H1 (cell line): Measurements from ENCODE around the gene MRPS5. TPM values are rescaled to one million over a fixed set of nuclear protein-coding genes. Genes with fewer than 3 reads are reported as not detected.

Experiments
- CTCF ChIA-PET: fragments of 300-600 bp; sonication (Branson Sonifier 250); formaldehyde crosslinking; loops from one replicate; lab custom pipeline; 2021; ENCODE audit not compliant: partially characterized antibody; lab: Charles Lee
- POLR2A ChIA-PET: fragments of 300-600 bp; sonication (Branson Sonifier 250); formaldehyde crosslinking; loops from one replicate; lab custom pipeline; 2021; ENCODE audit warnings: inconsistent platforms; ENCODE audit not compliant: partially characterized antibody; lab: Charles Lee
- DNase-seq, 2 experiments: peaks; one replicate each; pipeline versions ENCODE4 v3.0.0 to v3.0.0-alpha.2; 2010 to 2022; ENCODE audit warnings: low spot score in 2 of 2, low read depth in 1 of 2, mixed read lengths in 1 of 2
- FAIRE-seq: peaks from 2 replicates; lab custom pipeline; 2011; peaks lifted over from hg19 to GRCh38; lab: Jason Lieb, UNC
- H2AFZ ChIP-seq: 2 replicates; pipeline ENCODE4 v1.8.1; 2012; ENCODE audit warnings: low read length, inconsistent platforms
- H2AK5ac ChIP-seq: 2 replicates; pipeline ENCODE4 v1.6.1; 2013; ENCODE audit warnings: low read depth, low read length
- H2BK120ac ChIP-seq: replicated peaks from 2 replicates; pipeline ENCODE3; 2013; ENCODE audit warnings: low read depth, low read length, inconsistent platforms
- H2BK12ac ChIP-seq: 2 replicates; pipeline ENCODE4 v1.6.1; 2013; ENCODE audit warnings: low read depth, low read length
- H2BK15ac ChIP-seq: 2 replicates; pipeline ENCODE4 v1.6.1; 2013; ENCODE audit warnings: low read length
- H2BK20ac ChIP-seq: 2 replicates; pipeline ENCODE4 v1.6.1; 2013; ENCODE audit warnings: low read length
- H2BK5ac ChIP-seq: 2 replicates; pipeline ENCODE4 v1.6.1; 2013; ENCODE audit warnings: low read depth, low read length
- H3K14ac ChIP-seq: 2 replicates; pipeline ENCODE4 v1.6.1; 2013; ENCODE audit warnings: inconsistent platforms; ENCODE audit not compliant: insufficient read length
- H3K18ac ChIP-seq: 2 replicates; pipeline ENCODE4 v1.6.1; 2013; ENCODE audit warnings: low read length; ENCODE audit errors: extremely low read depth
- H3K23ac ChIP-seq: 2 replicates; pipeline ENCODE4 v1.6.1; 2013; ENCODE audit warnings: inconsistent platforms; ENCODE audit not compliant: insufficient read length
- H3K23me2 ChIP-seq: 2 replicates; pipeline ENCODE4 v1.6.1; 2013; ENCODE audit warnings: low read depth, low read length
- H3K27ac ChIP-seq: 2 replicates; pipeline ENCODE4 v1.6.1; 2011; ENCODE audit warnings: low read depth, low read length, inconsistent platforms
- H3K27me3 ChIP-seq, 4 experiments: replicated peaks in 1 of 4; 1 replicate in 1 of 4; 2 replicates in 3 of 4; pipeline versions ENCODE4 v1.6.1 to v1.8.1; 2011 to 2013; ENCODE audit warnings: low read length in 3 of 4, mild to moderate bottlenecking in 3 of 4, inconsistent platforms in 2 of 4, mixed read lengths in 2 of 4, moderate library complexity in 1 of 4; ENCODE audit not compliant: control insufficient read depth in 3 of 4, insufficient read depth in 3 of 4; ENCODE audit errors: extremely low read depth in 1 of 4
- H3K36me3 ChIP-seq, 4 experiments: 2 replicates each; pipeline versions ENCODE4 v1.6.1 to v1.8.1; 2011 to 2013; ENCODE audit warnings: mild to moderate bottlenecking in 4 of 4, low read length in 3 of 4, moderate library complexity in 2 of 4, control low read depth in 1 of 4, inconsistent platforms in 1 of 4; ENCODE audit not compliant: insufficient read depth in 4 of 4, control insufficient read depth in 2 of 4
- H3K4ac ChIP-seq: replicated peaks from 2 replicates; pipeline ENCODE3; 2013; ENCODE audit warnings: low read length, low read depth, mixed read lengths, inconsistent platforms; ENCODE audit not compliant: insufficient read length
- H3K4me1 ChIP-seq, 4 experiments: replicated peaks in 1 of 4; 1 replicate in 1 of 4; 2 replicates in 3 of 4; pipeline versions ENCODE4 v1.6.1 to v1.8.1; 2011 to 2013; ENCODE audit warnings: low read length in 3 of 4, inconsistent platforms in 2 of 4, mixed read lengths in 1 of 4; ENCODE audit not compliant: insufficient read depth in 4 of 4, control insufficient read depth in 3 of 4
- H3K4me2 ChIP-seq, 2 experiments: 2 replicates each; pipeline versions ENCODE4 v1.6.1 to v1.8.1; 2011 to 2013; ENCODE audit warnings: low read depth in 2 of 2, low read length in 2 of 2, control low read depth in 1 of 2, inconsistent platforms in 1 of 2, mild to moderate bottlenecking in 1 of 2; ENCODE audit not compliant: insufficient read depth in 1 of 2
- H3K4me3 ChIP-seq, 4 experiments: fragments of 200-600, 300-600 bp in 1 of 4; sonication (generic), shearing (Covaris generic), sonication (Bioruptor Twin) in 1 of 4; 2 replicates each; pipeline versions ENCODE4 v1.5.1 to v1.8.1; 2011 to 2016; ENCODE audit warnings: low read length in 4 of 4, low read depth in 3 of 4, control low read depth in 2 of 4, inconsistent platforms in 2 of 4, mild to moderate bottlenecking in 2 of 4, mixed read lengths in 1 of 4, moderate library complexity in 1 of 4; ENCODE audit not compliant: insufficient read depth in 2 of 4; ENCODE audit errors: extremely low read depth in 1 of 4
- H3K56ac ChIP-seq: replicated peaks from 2 replicates; pipeline ENCODE3; 2013; ENCODE audit warnings: low read depth, mild to moderate bottlenecking, mixed read lengths, low read length, inconsistent platforms; ENCODE audit not compliant: insufficient read length
- H3K79me1 ChIP-seq: 2 replicates; pipeline ENCODE4 v1.6.1; 2013; ENCODE audit warnings: low read depth, low read length, control low read depth
- H3K79me2 ChIP-seq, 2 experiments: 2 replicates each; pipeline versions ENCODE4 v1.6.1 to v1.8.1; 2012 to 2013; ENCODE audit warnings: low read length in 2 of 2, mild to moderate bottlenecking in 2 of 2, inconsistent platforms in 1 of 2; ENCODE audit not compliant: insufficient read depth in 2 of 2, control insufficient read depth in 1 of 2
- H3K9ac ChIP-seq, 4 experiments: replicated peaks in 1 of 4; 1 replicate in 1 of 4; 2 replicates in 3 of 4; pipeline versions ENCODE4 v1.6.1 to v1.8.1; 2011 to 2013; ENCODE audit warnings: low read depth in 3 of 4, low read length in 3 of 4, control low read depth in 2 of 4, mild to moderate bottlenecking in 2 of 4, moderate library complexity in 2 of 4, inconsistent platforms in 1 of 4; ENCODE audit errors: extremely low read depth in 1 of 4
- H3K9me3 ChIP-seq, 2 experiments: 2 replicates each; pipeline versions ENCODE4 v1.6.1 to v1.8.1; 2012 to 2013; ENCODE audit warnings: mild to moderate bottlenecking in 2 of 2, moderate library complexity in 2 of 2, control low read depth in 1 of 2, inconsistent platforms in 1 of 2, low read depth in 1 of 2, low read length in 1 of 2, mixed read lengths in 1 of 2; ENCODE audit not compliant: insufficient read depth in 2 of 2
- H4K20me1 ChIP-seq, 2 experiments: replicated peaks in 1 of 2; 2 replicates each; pipeline versions ENCODE3 to v1.8.1; 2011 to 2013; ENCODE audit warnings: inconsistent platforms in 2 of 2, low read length in 2 of 2, mild to moderate bottlenecking in 1 of 2; ENCODE audit not compliant: insufficient read depth in 2 of 2, control insufficient read depth in 1 of 2
- H4K5ac ChIP-seq: 2 replicates; pipeline ENCODE4 v1.6.1; 2013; ENCODE audit warnings: low read length, low read depth, mixed read lengths, inconsistent platforms; ENCODE audit not compliant: insufficient read length
- H4K8ac ChIP-seq: 2 replicates; pipeline ENCODE4 v1.8.0; 2013; ENCODE audit warnings: mild to moderate bottlenecking, moderate library complexity, low read length, inconsistent platforms; ENCODE audit not compliant: insufficient read depth; ENCODE audit errors: extremely low read depth
- H4K91ac ChIP-seq: replicated peaks from 2 replicates; pipeline ENCODE3; 2013; ENCODE audit warnings: low read length, mixed read lengths, inconsistent platforms; ENCODE audit not compliant: insufficient read length
- ATF2 ChIP-seq: IDR thresholded peaks from 2 replicates; pipeline ENCODE4 v1.6.1; 2012; ENCODE audit warnings: low read length, inconsistent platforms
- BACH1 ChIP-seq: IDR thresholded peaks from 2 replicates; pipeline ENCODE4 v1.6.1; 2012; ENCODE audit warnings: low read length, improper control_type of control experiment
- BCL11A ChIP-seq, 2 experiments: IDR thresholded peaks; one replicate each; pipeline ENCODE4 v1.6.1; 2011; ENCODE audit warnings: low read depth in 2 of 2, low read length in 2 of 2, mild to moderate bottlenecking in 2 of 2
- CBX8 ChIP-seq: fragments of 300-800, 300-1000 bp; sonication (generic); IDR thresholded peaks from 2 replicates; pipeline ENCODE4 v1.7.1; 2016; ENCODE audit warnings: low read depth, low read length, borderline replicate concordance
- EGR1 ChIP-seq: IDR thresholded peaks from 2 replicates; pipeline ENCODE4 v1.6.1; 2011; ENCODE audit warnings: low read depth, low read length, borderline replicate concordance
- KDM1A ChIP-seq: fragments of 200-600, 300-600 bp; sonication (generic); IDR thresholded peaks from 2 replicates; pipeline ENCODE4 v1.7.1; 2016; ENCODE audit warnings: mild to moderate bottlenecking, low read length, borderline replicate concordance
- KDM5A ChIP-seq: fragments of 200-600 bp; IDR thresholded peaks from 2 replicates; pipeline ENCODE4 v1.7.1; 2012; ENCODE audit warnings: mild to moderate bottlenecking, low read length, inconsistent platforms, mixed read lengths
- POLR2AphosphoS5 ChIP-seq: IDR thresholded peaks from 2 replicates; pipeline ENCODE4 v1.6.1; 2011; ENCODE audit warnings: low read depth, low read length
- SIN3A ChIP-seq, 2 experiments: IDR thresholded peaks in 1 of 2; conservative IDR thresholded peaks in 1 of 2; 2 replicates each; pipeline ENCODE4 v1.6.1; 2011 to 2012; ENCODE audit warnings: low read length in 2 of 2, improper control_type of control experiment in 1 of 2, low read depth in 1 of 2, mild to moderate bottlenecking in 1 of 2
- SP2 ChIP-seq: IDR thresholded peaks from 2 replicates; pipeline ENCODE4 v1.6.1; 2012; ENCODE audit warnings: mild to moderate bottlenecking, low read length, inconsistent platforms
- SRF ChIP-seq: IDR thresholded peaks from 2 replicates; pipeline ENCODE4 v1.6.1; 2011; ENCODE audit warnings: mild to moderate bottlenecking, low read depth, low read length, moderate library complexity
- TCF12 ChIP-seq: IDR thresholded peaks from 2 replicates; pipeline ENCODE4 v1.6.1; 2011; ENCODE audit warnings: low read depth, mild to moderate bottlenecking, low read length
- ZNF274 ChIP-seq: IDR thresholded peaks from 2 replicates; pipeline ENCODE4 v1.7.0; 2012; ENCODE audit warnings: low read length, borderline replicate concordance; ENCODE audit errors: extremely low read depth
- WGBS, 2 experiments: shearing (Covaris generic) in 1 of 2; methylation state at CpG; one replicate each; pipeline versions ENCODE4 v1.1.6 to v1.1.7; 2013 to 2015; ENCODE audit warnings: low lambda C conversion rate in 2 of 2, mixed read lengths in 2 of 2, inconsistent platforms in 1 of 2, low coverage in 1 of 2, missing lambda C conversion rate in 1 of 2; ENCODE audit not compliant: insufficient replicate concordance in 2 of 2, insufficient coverage in 1 of 2, insufficient read length in 1 of 2; ENCODE audit errors: extremely low coverage in 1 of 2, missing lambda C conversion rate in 1 of 2; 5-methylcytosine and 5-hydroxymethylcytosine counted together
- polyA plus RNA-seq, 7 experiments: library from polyadenylated mRNA; depleted of rRNA in 3 of 7; stranded (reverse) in 5 of 7; unstranded in 2 of 7; fragments of >200 nt in 5 of 7; fragments of 200-250 nt in 2 of 7; gene quantifications; 1 replicate in 5 of 7; 2 replicates in 1 of 7; 4 replicates in 1 of 7; pipeline versions ENCODE4 v1.2.1 to v1.2.3, GENCODE V29; 2011 to 2013; ENCODE audit warnings: missing spikeins in 2 of 7, mixed read lengths in 2 of 7
- total RNA-seq: library from RNA; stranded (reverse); fragmentation: NEBNext Ultra II Directional; extraction: Animal tissue kit (Norgen Biotek cat#: 25700); gene quantifications from 2 replicates; pipeline ENCODE4 v1.2.1, GENCODE V29; 2021

Gene MRPS5
- total and polyA plus RNA-seq, 2 of the 8 experiments (the other 6 are each of a cell fraction or from before 2014, with no cell fraction given): 36.7 to 53.0 TPM

GRCh38 chr2:95061601-95062183 lies 59.9 kb downstream of the MRPS5 start:
- Histone ChIP-seq H3K36me3 (no peaks in the 10 kb centered on the region), H3K18ac (no peak overlapping the region), H2AK5ac (no peak overlapping the region), H3K4me1 (peaks cover 0 to 5% (median 0%) of the 10 kb centered on the region in 4 experiments; a peak in 1 of 7 replicates), H3K23ac (no peak overlapping the region), H2BK5ac (no peak overlapping the region), H3K4me3 (no peak overlapping the region), H2BK15ac (no peak overlapping the region), H4K20me1 (no peaks in the 10 kb centered on the region), H3K9ac (no peak overlapping the region), H3K79me1 (no peaks in the 10 kb centered on the region), H3K4me2 (no peak overlapping the region; a peak in 1 of 4 replicates), H3K79me2 (no peaks in the 10 kb centered on the region), H4K8ac (peak overlapping the region; percentile 51), H2AFZ (no peak overlapping the region), H3K27ac (no peak overlapping the region), H3K56ac (no peak overlapping the region), H2BK12ac (no peak overlapping the region), H3K23me2 (no peaks in the 10 kb centered on the region), H4K5ac (no peak overlapping the region), H3K4ac (no peak overlapping the region), H4K91ac (no peak overlapping the region), H2BK120ac (no peak overlapping the region), H2BK20ac (no peak overlapping the region), H3K14ac (no peak overlapping the region), H3K27me3 (no peaks in the 10 kb centered on the region), H3K9me3 (peaks cover 63 to 81% of the 10 kb centered on the region in 2 experiments)
- DNase-seq: no peak
- FAIRE-seq: no peak
- 70% methylated on average over 11 of the region's 11 CpGs; no CpG with 5 or more reads in 1 of the 2 experiments for WGBS, 2 experiments
- CTCF ChIA-PET: interaction anchor here (0.9 kb wide), 1 partner anchor 17 kb away, joined by 3 read pairs; no protein-coding TSS in a partner anchor
- POLR2A ChIA-PET: no interaction called here
- TF ChIP-seq SRF (no peak), EGR1 (no peak), SIN3A (conservative IDR thresholded peaks at IDR 0.05 in 1 of 2, IDR thresholded peaks at IDR 0.05 in 1 of 2; ENCODE audit: low read depth in 1 of 2, low read length in 2 of 2) (no peak), BCL11A (IDR thresholded peaks at IDR 0.05; ENCODE audit: low read depth in 2 of 2, low read length in 2 of 2) (no peak), TCF12 (no peak), SP2 (no peak), BACH1 (no peak), ZNF274 (no peak), KDM5A (no peak), CBX8 (no peak), KDM1A (no peak), POLR2AphosphoS5 (no peak), ATF2 (no peak)
